GM19193 (cell line): ENCODE results near the gene XPNPEP1.

Experiments used
- POLR2A ChIP-seq: IDR thresholded peaks from 4 replicates; pipeline ENCODE4 v1.6.1; 2011; ENCODE audit not compliant: insufficient read depth, insufficient read length; ENCODE audit errors: extremely low read depth

The XPNPEP1 gene

GRCh38 chr10:109875828-109876821, 47.2 kb downstream of the XPNPEP1 start:
- TF ChIP-seq POLR2A: no peak

GRCh38 chr10:109875151-109875568, 48.2 kb downstream of the XPNPEP1 start:
- no peak for TF ChIP-seq POLR2A

GRCh38 chr10:109871476-109871875, 51.8 kb downstream of the XPNPEP1 start:
- no peak for TF ChIP-seq POLR2A

- no peak for TF ChIP-seq POLR2A
Observed at GRCh38 chr10:109866995-109867635, 56.2 kb downstream of the XPNPEP1 start.

- TF ChIP-seq POLR2A: no peak
Observed at GRCh38 chr10:109866168-109866994, 56.9 kb downstream of the XPNPEP1 start.

- TF ChIP-seq POLR2A: no peak
Observed at GRCh38 chr10:109863775-109864174, 59.5 kb downstream of the XPNPEP1 start.

- TF ChIP-seq POLR2A: no peak
Observed at GRCh38 chr10:109862738-109863137, 60.6 kb downstream of the XPNPEP1 start.

- TF ChIP-seq POLR2A: no peak
Observed at GRCh38 chr10:109862041-109862440, 61.3 kb downstream of the XPNPEP1 start.

GRCh38 chr10:109861081-109861480, 62.2 kb downstream of the XPNPEP1 start:
- no peak for TF ChIP-seq POLR2A

GRCh38 chr10:109859221-109859620, 64.1 kb downstream of the XPNPEP1 start:
- no peak for TF ChIP-seq POLR2A

GRCh38 chr10:109855746-109856145, 67.6 kb downstream of the XPNPEP1 start:
- TF ChIP-seq POLR2A: no peak

- no peak for TF ChIP-seq POLR2A
Observed at GRCh38 chr10:109853921-109854320, 69.4 kb downstream of the XPNPEP1 start.

GRCh38 chr10:109852475-109853037, 70.8 kb downstream of the XPNPEP1 start:
- no peak for TF ChIP-seq POLR2A

- TF ChIP-seq POLR2A: no peak
Observed at GRCh38 chr10:109851616-109852474, 71.5 kb downstream of the XPNPEP1 start.
